Measurements from ENCODE around the gene LDLRAD4. TPM values are rescaled to one million over a fixed set of nuclear protein-coding genes. Genes with fewer than 3 reads are reported as not detected.
A peak's percentile ranks its signal among the peaks of the same experiment; 100 is the strongest.

LDLRAD4 gene
- total and polyA plus RNA-seq, 9 of the 15 experiments (the other 6 are each of a cell fraction or from before 2014, with no cell fraction given) = 0.01 TPM; not detected in 8

- TF ChIP-seq ZFP1 (CRISPR knock-in tag; IDR thresholded peaks at IDR 0.05) = no peak
- TF ChIP-seq TRIM28 (IDR thresholded peaks at IDR 0.05) = peak; percentile 90
- TF ChIP-seq ZNF699 (CRISPR knock-in tag; IDR thresholded peaks at IDR 0.05; ENCODE audit: insufficient replicate concordance) = no peak
- peak in 1 of 2 experiments; percentile 80; a peak in 1 of 3 replicates for TF ChIP-seq CBX3 (IDR thresholded peaks at IDR 0.05; ENCODE audit: borderline replicate concordance in 1 of 2, low read length in 2 of 2)
- TF ChIP-seq MIER1 (IDR thresholded peaks at IDR 0.05; ENCODE audit: low read depth) = no peak
- TF ChIP-seq ELF1 (tag; IDR thresholded peaks at IDR 0.05) = no peak
Observed at GRCh38 chr18:13199169-13199568, 19.4 kb upstream of the LDLRAD4 start (continued).

- H3K36me3 ChIP-seq (ENCODE audit: control insufficient read depth, insufficient read depth, low read length) = no peaks in the 10 kb centered on the region
- H3K9me1 ChIP-seq (ENCODE audit: control insufficient read depth, insufficient read depth, low read length) = no peaks in the 10 kb centered on the region
- H3K79me2 ChIP-seq (ENCODE audit: control insufficient read depth, insufficient read depth, low read length) = no peaks in the 10 kb centered on the region
- ATAC-seq (no peak), DNase-seq (ENCODE audit: extremely low read depth in 1 of 4, low spot score in 3 of 4) (no peak), FAIRE-seq (no peak)
- H3K4me1 ChIP-seq (replicated peaks in 1 of 2; ENCODE audit: control insufficient read depth in 2 of 2, insufficient read depth in 2 of 2, low read length in 2 of 2) = no peaks in the 10 kb centered on the region
- intact Hi-C loops (cut with micrococcal nuclease) (no loop called here), in situ Hi-C loops (cut with MboI) (no loop called here)
- no peak overlapping the region for H3K4me3 ChIP-seq
- peaks cover 0 to 4% of the 10 kb centered on the region in 2 experiments; a peak in 3 of 5 replicates for H3K27me3 ChIP-seq (ENCODE audit: control insufficient read depth in 2 of 2, insufficient read depth in 2 of 2, low read length in 2 of 2)
- 0% methylated on average over 3 of the region's 3 CpGs for WGBS (ENCODE audit: insufficient coverage, low coverage, missing lambda C conversion rate)
- ChIA-PET CTCF (ENCODE audit: low intra/inter-chr PET ratio) (no interaction called here), POLR2A (no interaction called here)
- no peak overlapping the region for H3K4me2 ChIP-seq (ENCODE audit: insufficient read depth, low read length)
- no peak overlapping the region for H2AFZ ChIP-seq (ENCODE audit: low read depth, low read length)
- no peak overlapping the region for H3K27ac ChIP-seq (ENCODE audit: extremely low read depth, low read depth, low read length)
- no TSS peak for BruUV-seq (replicated peaks)
- H4K20me1 ChIP-seq (replicated peaks; ENCODE audit: control insufficient read depth, insufficient read depth, low read length) = no peaks in the 10 kb centered on the region
- H3K9me3 ChIP-seq (replicated peaks; ENCODE audit: control insufficient read depth, insufficient read depth, low read depth, low read length) = peaks cover 2% of the 10 kb centered on the region
- H3K9ac ChIP-seq (ENCODE audit: insufficient read depth in 1 of 2, low read depth in 2 of 2, low read length in 2 of 2) = no peak overlapping the region
- TF ChIP-seq ZNF436 (CRISPR knock-in tag; IDR thresholded peaks at IDR 0.05) (no peak), HDAC6 (IDR thresholded peaks at IDR 0.05; ENCODE audit: low read depth, low read length) (no peak), HDAC8 (tag; IDR thresholded peaks at IDR 0.05) (no peak), ARID4B (CRISPR knock-in tag; IDR thresholded peaks at IDR 0.05) (no peak)
Observed at GRCh38 chr18:13201292-13201691, 17.3 kb upstream of the LDLRAD4 start.

Data from K562 (cell line).